Neural crest cell (in vitro differentiated cells): ENCODE measurements around the gene FIS1. TPM values are rescaled to one million over a fixed set of nuclear protein-coding genes. Genes with fewer than 3 reads are reported as not detected.
"Not testable (repeated sequence)": the region's sequence is repeated elsewhere in the genome, so short reads cannot be mapped to it uniquely, and the experiment has no call there.

Source experiments
- DNase-seq: peaks from one replicate; pipeline ENCODE4 v3.0.0; 2021; ENCODE audit warnings: low read depth, mixed read lengths, low spot score
- H3K27ac Mint-ChIP-seq: one replicate; pipeline ENCODE4 v1.8.0; 2021; ENCODE audit warnings: mild to moderate bottlenecking, mixed read lengths; ENCODE audit not compliant: unreplicated experiment
- H3K27me3 Mint-ChIP-seq: 2 replicates; pipeline ENCODE4 v1.8.0; 2021; ENCODE audit warnings: low read depth, mild to moderate bottlenecking, mixed read lengths
- H3K36me3 Mint-ChIP-seq: 2 replicates; pipeline ENCODE4 v1.8.0; 2021; ENCODE audit warnings: low read depth, mild to moderate bottlenecking, mixed read lengths
- H3K4me1 Mint-ChIP-seq: 2 replicates; pipeline ENCODE4 v1.8.0; 2021; ENCODE audit warnings: mixed read lengths
- H3K4me3 Mint-ChIP-seq: one replicate; pipeline ENCODE4 v1.8.0; 2021; ENCODE audit warnings: mild to moderate bottlenecking, mixed read lengths
- H3K9me3 Mint-ChIP-seq: 2 replicates; pipeline ENCODE4 v1.8.0; 2021; ENCODE audit warnings: mixed read lengths
- CTCF ChIP-seq: fragments of 200-600 bp; sonication (generic); conservative IDR thresholded peaks from 2 replicates; pipeline ENCODE4 v1.5.0; 2021; ENCODE audit warnings: antibody characterized with exemption, mild to moderate bottlenecking
- total RNA-seq: library from RNA; stranded (reverse); gene quantifications from 2 replicates; pipeline ENCODE4 v1.2.1, GENCODE V29; 2021

The FIS1 gene
- total RNA-seq, 1 donor from 2014 or later = 104 TPM

GRCh38 chr7:101277155-101277554 lies 32.3 kb upstream of the FIS1 start:
- no peak for DNase-seq
- Mint-ChIP-seq H3K4me1 (peaks cover 11% of the 10 kb centered on the region), H3K27me3 (no peaks in the 10 kb centered on the region), H3K9me3 (no peaks in the 10 kb centered on the region), H3K27ac (no peak overlapping the region), H3K36me3 (no peaks in the 10 kb centered on the region), H3K4me3 (no peak overlapping the region)
- TF ChIP-seq CTCF = no peak

- DNase-seq = no peak
- no peaks in the 10 kb centered on the region for H3K36me3 Mint-ChIP-seq
- H3K4me3 Mint-ChIP-seq = no peak overlapping the region
- no peaks in the 10 kb centered on the region for H3K27me3 Mint-ChIP-seq
- peaks cover 17% of the 10 kb centered on the region for H3K4me1 Mint-ChIP-seq
- H3K9me3 Mint-ChIP-seq = no peaks in the 10 kb centered on the region
- no peak overlapping the region for H3K27ac Mint-ChIP-seq
- no peak for TF ChIP-seq CTCF
Observed at GRCh38 chr7:101273206-101273605, 28.3 kb upstream of the FIS1 start.

GRCh38 chr7:101271021-101271420 lies 26.1 kb upstream of the FIS1 start:
- Mint-ChIP-seq H3K4me3 (no peak overlapping the region), H3K36me3 (no peaks in the 10 kb centered on the region), H3K9me3 (no peaks in the 10 kb centered on the region), H3K4me1 (peaks cover 17% of the 10 kb centered on the region), H3K27me3 (no peaks in the 10 kb centered on the region), H3K27ac (no peak overlapping the region)
- no peak for TF ChIP-seq CTCF
- no peak for DNase-seq

GRCh38 chr7:101269664-101270063 lies 24.8 kb upstream of the FIS1 start:
- Mint-ChIP-seq H3K36me3 (no peaks in the 10 kb centered on the region), H3K9me3 (no peaks in the 10 kb centered on the region), H3K27ac (no peak overlapping the region), H3K4me1 (peaks cover 17% of the 10 kb centered on the region), H3K27me3 (no peaks in the 10 kb centered on the region), H3K4me3 (no peak overlapping the region)
- no peak for DNase-seq
- no peak for TF ChIP-seq CTCF

- Mint-ChIP-seq H3K9me3 (no peaks in the 10 kb centered on the region), H3K36me3 (no peaks in the 10 kb centered on the region), H3K4me3 (no peak overlapping the region), H3K27ac (no peak overlapping the region), H3K4me1 (peaks cover 5% of the 10 kb centered on the region), H3K27me3 (no peaks in the 10 kb centered on the region)
- no peak for DNase-seq
- no peak for TF ChIP-seq CTCF
Observed at GRCh38 chr7:101265622-101266516, 21.0 kb upstream of the FIS1 start.

- not testable (repeated sequence) for H3K4me3 Mint-ChIP-seq, H3K36me3 Mint-ChIP-seq, H3K4me1 Mint-ChIP-seq, H3K27ac Mint-ChIP-seq, H3K9me3 Mint-ChIP-seq, H3K27me3 Mint-ChIP-seq, DNase-seq
Observed at GRCh38 chr7:101264102-101264706, 19.3 kb upstream of the FIS1 start.
